IMR-90 (cell line): ENCODE measurements around the gene DPP6.
"Not testable (repeated sequence)": the region's sequence is repeated elsewhere in the genome, so short reads cannot be mapped to it uniquely, and the experiment has no call there.

Experiments
- CEBPB ChIP-seq: IDR thresholded peaks from 2 replicates; pipeline ENCODE4 v1.6.1; 2012; ENCODE audit warnings: low read depth, low read length, improper control_type of control experiment
- CTCF ChIP-seq: conservative IDR thresholded peaks from 2 replicates; pipeline ENCODE4 v1.5.1; 2012; ENCODE audit warnings: mild to moderate bottlenecking, low read depth, low read length, improper control_type of control experiment
- ELK1 ChIP-seq: fragments of 150-350 bp; IDR thresholded peaks from 2 replicates; pipeline ENCODE4 v1.6.1; 2016; ENCODE audit warnings: low read depth, mild to moderate bottlenecking, low read length, moderate library complexity, borderline replicate concordance
- FOS ChIP-seq: fragments of 150-350 bp; IDR thresholded peaks from 2 replicates; pipeline ENCODE4 v1.6.1; 2016; ENCODE audit warnings: low read depth, low read length
- MXI1 ChIP-seq: IDR thresholded peaks from 2 replicates; pipeline ENCODE4 v1.6.1; 2012; ENCODE audit warnings: low read depth, mild to moderate bottlenecking, low read length, moderate library complexity, borderline replicate concordance
- NFE2L2 ChIP-seq: fragments of 150-350 bp; IDR thresholded peaks from 2 replicates; pipeline ENCODE4 v1.6.1; 2016; ENCODE audit warnings: low read depth, mild to moderate bottlenecking, low read length
- POLR2A ChIP-seq: IDR thresholded peaks from 2 replicates; pipeline ENCODE4 v1.6.1; 2012; ENCODE audit warnings: mild to moderate bottlenecking, low read depth, low read length
- RAD21 ChIP-seq: IDR thresholded peaks from 2 replicates; pipeline ENCODE4 v1.6.1; 2012; ENCODE audit warnings: low read length, improper control_type of control experiment
- RCOR1 ChIP-seq: IDR thresholded peaks from 2 replicates; pipeline ENCODE4 v1.6.1; 2012; ENCODE audit warnings: mild to moderate bottlenecking, low read length, improper control_type of control experiment; ENCODE audit not compliant: insufficient replicate concordance
- RFX5 ChIP-seq: IDR thresholded peaks from 2 replicates; pipeline ENCODE4 v1.8.0; 2012; ENCODE audit warnings: low read depth, mild to moderate bottlenecking, low read length, moderate library complexity
- SMC3 ChIP-seq: fragments of 150-350 bp; IDR thresholded peaks from 2 replicates; pipeline ENCODE4 v1.6.1; 2016; ENCODE audit warnings: low read depth, mild to moderate bottlenecking, antibody characterized with exemption, low read length, moderate library complexity
- USF2 ChIP-seq: fragments of 150-350 bp; IDR thresholded peaks from 2 replicates; pipeline ENCODE4 v1.6.1; 2017; ENCODE audit warnings: mild to moderate bottlenecking, antibody characterized with exemption, low read length, low read depth

- not testable (repeated sequence) for TF ChIP-seq CTCF, ELK1, RAD21, MXI1, RCOR1, CEBPB, POLR2A, FOS, USF2, RFX5, SMC3, NFE2L2
Observed at GRCh38 chr7:154120825-154121224, 68.6 kb downstream of the DPP6 start.
